ENCODE measurements around the gene TMEM255B. TPM values are rescaled to one million over a fixed set of nuclear protein-coding genes. Genes with fewer than 3 reads are reported as not detected.

The TMEM255B gene
- polyA plus RNA-seq, 3 donors = 5.1 to 7.5 (median 5.9) TPM

GRCh38 chr13:113808058-113808834 lies 49.2 kb downstream of the TMEM255B start:
- H3K9me3 Mint-ChIP-seq = peaks cover 38 to 77% (median 56%) of the 10 kb centered on the region in 7 donors
- H3K4me3 Mint-ChIP-seq = no peak overlapping the region
- no peak overlapping the region for H3K27ac Mint-ChIP-seq

GRCh38 chr13:113809934-113810333 lies 50.9 kb downstream of the TMEM255B start:
- H3K4me3 ChIP-seq (replicated peaks in 1 of 3; ENCODE audit: low read depth in 2 of 3, low read length in 3 of 3) = no peak overlapping the region
- no peak overlapping the region for H3K4me2 ChIP-seq (replicated peaks; ENCODE audit: extremely low read depth, low read length, poor library complexity, severe bottlenecking)
- no peak overlapping the region for H3K9ac ChIP-seq (ENCODE audit: insufficient read depth, low read length, poor library complexity, severe bottlenecking)
- Mint-ChIP-seq H3K9me3 (peaks cover 49 to 88% (median 68%) of the 10 kb centered on the region in 7 donors), H3K27ac (no peak overlapping the region), H3K4me1 (peaks cover under 1% of the 10 kb centered on the region), H3K4me3 (no peak overlapping the region), H3K27me3 (ENCODE audit: low read depth in 3 of 3) (peaks cover 0 to 3% (median 1%) of the 10 kb centered on the region in 3 donors), H3K36me3 (peaks cover 0 to under 1% of the 10 kb centered on the region in 2 donors)
- 97% methylated on average over 2 of the region's 2 CpGs for whole genome bisulfite sequencing (ENCODE audit: insufficient coverage)
- H2AFZ ChIP-seq (ENCODE audit: insufficient read depth, low read depth, low read length, poor library complexity, severe bottlenecking) = no peak overlapping the region
- intact Hi-C loops (cut with micrococcal nuclease) = no loop called here
- no peaks in the 10 kb centered on the region for H4K20me1 ChIP-seq (ENCODE audit: insufficient read depth, low read length)
- H3K79me2 ChIP-seq (ENCODE audit: insufficient read depth, low read length) = no peaks in the 10 kb centered on the region
- no peak for DNase-seq
- no peaks in the 10 kb centered on the region for H3K36me3 ChIP-seq (replicated peaks in 1 of 2; ENCODE audit: control insufficient read depth in 1 of 2, insufficient read depth in 2 of 2, low read length in 2 of 2)
- no peak for TF ChIP-seq CTCF (IDR thresholded peaks at IDR 0.05)
- H3K27me3 ChIP-seq (ENCODE audit: control insufficient read depth in 2 of 2, insufficient read depth in 2 of 2, low read length in 2 of 2) = no peaks in the 10 kb centered on the region
- no peaks in the 10 kb centered on the region for H3K4me1 ChIP-seq (ENCODE audit: control insufficient read depth in 1 of 2, insufficient read depth in 2 of 2, low read length in 2 of 2)
- H3K9me3 ChIP-seq (replicated peaks in 1 of 2; ENCODE audit: control insufficient read depth in 1 of 2, insufficient read depth in 1 of 2, low read length in 2 of 2) = peaks cover 46 to 94% of the 10 kb centered on the region in 2 donors
- H3K27ac ChIP-seq (ENCODE audit: low read depth in 1 of 2, low read length in 2 of 2) = no peak overlapping the region

More at GRCh38 chr13:113808058-113808834, 49.2 kb downstream of the TMEM255B start:
- DNase-seq = no peak
- Mint-ChIP-seq H3K27me3 (ENCODE audit: low read depth in 3 of 3) (peaks cover 0 to 2% (median 0%) of the 10 kb centered on the region in 3 donors), H3K36me3 (no peaks in the 10 kb centered on the region), H3K4me1 (no peaks in the 10 kb centered on the region)
- H4K20me1 ChIP-seq (ENCODE audit: insufficient read depth, low read length) = no peaks in the 10 kb centered on the region
- 89% methylated on average over 4 of the region's 12 CpGs for WGBS (ENCODE audit: insufficient coverage)
- H3K4me2 ChIP-seq (replicated peaks; ENCODE audit: extremely low read depth, low read length, poor library complexity, severe bottlenecking) = no peak overlapping the region
- H3K4me1 ChIP-seq (ENCODE audit: control insufficient read depth in 1 of 2, insufficient read depth in 2 of 2, low read length in 2 of 2) = no peaks in the 10 kb centered on the region
- TF ChIP-seq CTCF (IDR thresholded peaks at IDR 0.05) = no peak
- peaks cover 44 to 80% of the 10 kb centered on the region in 2 donors for H3K9me3 ChIP-seq (replicated peaks in 1 of 2; ENCODE audit: control insufficient read depth in 1 of 2, insufficient read depth in 1 of 2, low read length in 2 of 2)
- no peak overlapping the region for H3K9ac ChIP-seq (ENCODE audit: insufficient read depth, low read length, poor library complexity, severe bottlenecking)
- no peak overlapping the region for H2AFZ ChIP-seq (ENCODE audit: insufficient read depth, low read depth, low read length, poor library complexity, severe bottlenecking)
- H3K36me3 ChIP-seq (replicated peaks in 1 of 2; ENCODE audit: control insufficient read depth in 1 of 2, insufficient read depth in 2 of 2, low read length in 2 of 2) = no peaks in the 10 kb centered on the region
- H3K27ac ChIP-seq (ENCODE audit: low read depth in 1 of 2, low read length in 2 of 2) = no peak overlapping the region
- H3K27me3 ChIP-seq (ENCODE audit: control insufficient read depth in 2 of 2, insufficient read depth in 2 of 2, low read length in 2 of 2) = no peaks in the 10 kb centered on the region
- H3K4me3 ChIP-seq (replicated peaks in 1 of 3; ENCODE audit: low read depth in 2 of 3, low read length in 3 of 3) = no peak overlapping the region
- H3K79me2 ChIP-seq (ENCODE audit: insufficient read depth, low read length) = no peaks in the 10 kb centered on the region
- intact Hi-C loops (cut with micrococcal nuclease) = no loop called here

Measured in CD14-positive monocyte (primary cell).